Measurements from ENCODE around the gene SLC30A5.
"Not testable (repeated sequence)": the region's sequence is repeated elsewhere in the genome, so short reads cannot be mapped to it uniquely, and the experiment has no call there.

The SLC30A5 gene

GRCh38 chr5:69093771-69094482 lies at the start of gene SLC30A5:
Gene SLC30A5, plus strand, starts transcription at chr5:69094014. Its CDS starts 242 bp downstream, at chr5:69094256.
- no peaks in the 10 kb centered on the region for H3K9me3 ChIP-seq (ENCODE audit: insufficient read depth, low read depth, low read length)
- peak within 1 kb of the TSS; percentile 100 for H3K4me2 ChIP-seq (ENCODE audit: low read depth, low read length, poor library complexity, severe bottlenecking)
- H2AFZ ChIP-seq (ENCODE audit: low read length): peak within 1 kb of the TSS; percentile 95
- peaks cover 22% of the 10 kb centered on the region for H3K4me1 ChIP-seq (ENCODE audit: insufficient read depth, low read length, poor library complexity, severe bottlenecking)
- peaks cover 16% of the 10 kb centered on the region for H4K20me1 ChIP-seq (ENCODE audit: insufficient read depth, low read length, poor library complexity, severe bottlenecking)
- H3F3A ChIP-seq (ENCODE audit: low read depth): no peaks in the 10 kb centered on the region
- peak within 1 kb of the TSS; percentile 86 for H3K9ac ChIP-seq (ENCODE audit: low read depth, low read length, poor library complexity, severe bottlenecking)
- no peaks in the 10 kb centered on the region for H3K36me3 ChIP-seq (ENCODE audit: insufficient read depth, low read length)
- TF ChIP-seq CTCF (conservative IDR thresholded peaks at IDR 0.05; ENCODE audit: low read length): peak; percentile 82
- TF ChIP-seq EZH2phosphoT487 (IDR thresholded peaks at IDR 0.05; ENCODE audit: borderline replicate concordance): no peak
- H3K27me3 ChIP-seq (ENCODE audit: insufficient read depth, low read length, poor library complexity, severe bottlenecking): no peaks in the 10 kb centered on the region
- peak within 1 kb of the TSS; percentile 91 for H3K4me3 ChIP-seq (ENCODE audit: low read length, poor library complexity, severe bottlenecking)
- peaks cover 34% of the 10 kb centered on the region for H3K79me2 ChIP-seq (ENCODE audit: insufficient read depth, low read length)
- H3K9me2 ChIP-seq (replicated peaks; ENCODE audit: low read depth, low read length): no peaks in the 10 kb centered on the region

GRCh38 chr5:69045213-69045612 lies 48.6 kb upstream of the SLC30A5 start:
- H3K79me2 ChIP-seq (ENCODE audit: insufficient read depth, low read length); H3F3A ChIP-seq (ENCODE audit: low read depth); H3K4me1 ChIP-seq (ENCODE audit: insufficient read depth, low read length, poor library complexity, severe bottlenecking); H3K27me3 ChIP-seq (ENCODE audit: insufficient read depth, low read length, poor library complexity, severe bottlenecking); H3K36me3 ChIP-seq (ENCODE audit: insufficient read depth, low read length); H4K20me1 ChIP-seq (ENCODE audit: insufficient read depth, low read length, poor library complexity, severe bottlenecking); H3K9me2 ChIP-seq (replicated peaks; ENCODE audit: low read depth, low read length); H3K4me2 ChIP-seq (ENCODE audit: low read depth, low read length, poor library complexity, severe bottlenecking); H3K4me3 ChIP-seq (ENCODE audit: low read length, poor library complexity, severe bottlenecking); H3K9ac ChIP-seq (ENCODE audit: low read depth, low read length, poor library complexity, severe bottlenecking); H3K9me3 ChIP-seq (ENCODE audit: insufficient read depth, low read depth, low read length): not testable (repeated sequence)
- 0 out of 2 replicates have a peak overlapping the region, but pooled peaks have one; percentile 98 for H2AFZ ChIP-seq (ENCODE audit: low read length)

- no peaks in the 10 kb centered on the region for H4K20me1 ChIP-seq (ENCODE audit: insufficient read depth, low read length, poor library complexity, severe bottlenecking)
- H3F3A ChIP-seq (ENCODE audit: low read depth): no peaks in the 10 kb centered on the region
- no peaks in the 10 kb centered on the region for H3K9me3 ChIP-seq (ENCODE audit: insufficient read depth, low read depth, low read length)
- H3K27me3 ChIP-seq (ENCODE audit: insufficient read depth, low read length, poor library complexity, severe bottlenecking): no peaks in the 10 kb centered on the region
- no peak overlapping the region for H3K4me3 ChIP-seq (ENCODE audit: low read length, poor library complexity, severe bottlenecking)
- H3K9me2 ChIP-seq (replicated peaks; ENCODE audit: low read depth, low read length): no peaks in the 10 kb centered on the region
- peak overlapping the region; percentile 86 for H2AFZ ChIP-seq (ENCODE audit: low read length)
- peaks cover 3% of the 10 kb centered on the region for H3K4me1 ChIP-seq (ENCODE audit: insufficient read depth, low read length, poor library complexity, severe bottlenecking)
- no peak for TF ChIP-seq CTCF (conservative IDR thresholded peaks at IDR 0.05; ENCODE audit: low read length)
- TF ChIP-seq EZH2phosphoT487 (IDR thresholded peaks at IDR 0.05; ENCODE audit: borderline replicate concordance): no peak
- H3K4me2 ChIP-seq (ENCODE audit: low read depth, low read length, poor library complexity, severe bottlenecking): no peak overlapping the region
- no peak overlapping the region for H3K9ac ChIP-seq (ENCODE audit: low read depth, low read length, poor library complexity, severe bottlenecking)
- H3K36me3 ChIP-seq (ENCODE audit: insufficient read depth, low read length): no peaks in the 10 kb centered on the region
- no peaks in the 10 kb centered on the region for H3K79me2 ChIP-seq (ENCODE audit: insufficient read depth, low read length)
Observed at GRCh38 chr5:69046375-69046957, 47.3 kb upstream of the SLC30A5 start.

All from Loucy (cell line).